ENCODE measurements around the gene TASP1. TPM values are rescaled to one million over a fixed set of nuclear protein-coding genes. Genes with fewer than 3 reads are reported as not detected.

TASP1 gene
- total RNA-seq, 1 donor from 2014 or later, result 5.5 TPM

- H3K27me3 ChIP-seq (ENCODE audit: low read depth), result no peaks in the 10 kb centered on the region
- TF ChIP-seq CTCF (IDR thresholded peaks at IDR 0.05; ENCODE audit: borderline replicate concordance), result no peak
- no peak overlapping the region for H3K27ac ChIP-seq (replicated peaks)
- H3K36me3 ChIP-seq, result peaks cover 23% of the 10 kb centered on the region
- peaks cover 4% of the 10 kb centered on the region for H3K4me1 ChIP-seq
- no peaks in the 10 kb centered on the region for H3K9me3 ChIP-seq (replicated peaks)
- intact Hi-C loops (cut with micrococcal nuclease), result no loop called here
- DNase-seq, result no peak
- H3K4me3 ChIP-seq, result no peak overlapping the region
Measured at GRCh38 chr20:13428684-13429083, 210.0 kb downstream of the TASP1 start.

DNA sequence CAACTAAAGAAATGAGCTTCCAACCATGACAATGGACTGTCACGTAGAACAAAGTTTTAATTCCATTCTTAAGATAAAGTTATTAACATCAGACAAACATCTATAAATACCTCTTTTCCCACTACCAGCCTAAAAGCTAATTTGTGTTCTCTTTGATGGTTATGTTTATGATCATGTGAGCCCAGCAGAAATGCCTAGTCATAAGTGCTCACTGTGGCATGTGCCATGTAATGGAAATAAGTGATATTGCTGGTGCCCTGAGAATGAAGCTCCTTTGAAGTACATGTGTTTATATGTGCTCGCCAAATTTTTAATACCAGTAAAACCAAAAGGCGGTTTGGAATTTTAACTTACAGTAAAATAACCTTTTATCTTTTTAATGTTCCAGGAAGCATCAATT lies 211.9 kb downstream of the TASP1 start:
- no peak for DNase-seq
- no peak overlapping the region for H3K27ac ChIP-seq (replicated peaks)
- H3K9me3 ChIP-seq (replicated peaks), result no peaks in the 10 kb centered on the region
- no peak overlapping the region for H3K4me3 ChIP-seq
- no peaks in the 10 kb centered on the region for H3K27me3 ChIP-seq (ENCODE audit: low read depth)
- no peak for TF ChIP-seq CTCF (IDR thresholded peaks at IDR 0.05; ENCODE audit: borderline replicate concordance)
- intact Hi-C loops (cut with micrococcal nuclease), result no loop called here
- peaks cover 9% of the 10 kb centered on the region for H3K36me3 ChIP-seq
- H3K4me1 ChIP-seq, result peaks cover 4% of the 10 kb centered on the region

- Histone ChIP-seq H3K36me3 (peaks cover 9% of the 10 kb centered on the region), H3K27ac (replicated peaks) (no peak overlapping the region), H3K9me3 (replicated peaks) (no peaks in the 10 kb centered on the region), H3K27me3 (ENCODE audit: low read depth) (no peaks in the 10 kb centered on the region), H3K4me1 (peaks cover 4% of the 10 kb centered on the region), H3K4me3 (no peak overlapping the region)
- DNase-seq, result no peak
- no peak for TF ChIP-seq CTCF (IDR thresholded peaks at IDR 0.05; ENCODE audit: borderline replicate concordance)
- intact Hi-C loops (cut with micrococcal nuclease), result no loop called here
Measured at GRCh38 chr20:13425381-13426135, 213.2 kb downstream of the TASP1 start.

GRCh38 chr20:13424174-13424833 lies 214.4 kb downstream of the TASP1 start:
- no peak for TF ChIP-seq CTCF (IDR thresholded peaks at IDR 0.05; ENCODE audit: borderline replicate concordance)
- H3K27ac ChIP-seq (replicated peaks), result no peak overlapping the region
- no peak for DNase-seq
- H3K9me3 ChIP-seq (replicated peaks), result no peaks in the 10 kb centered on the region
- no peak overlapping the region for H3K4me3 ChIP-seq
- H3K36me3 ChIP-seq, result no peaks in the 10 kb centered on the region
- peaks cover 4% of the 10 kb centered on the region for H3K4me1 ChIP-seq
- intact Hi-C loops (cut with micrococcal nuclease), result no loop called here
- H3K27me3 ChIP-seq (ENCODE audit: low read depth), result no peaks in the 10 kb centered on the region

DNA sequence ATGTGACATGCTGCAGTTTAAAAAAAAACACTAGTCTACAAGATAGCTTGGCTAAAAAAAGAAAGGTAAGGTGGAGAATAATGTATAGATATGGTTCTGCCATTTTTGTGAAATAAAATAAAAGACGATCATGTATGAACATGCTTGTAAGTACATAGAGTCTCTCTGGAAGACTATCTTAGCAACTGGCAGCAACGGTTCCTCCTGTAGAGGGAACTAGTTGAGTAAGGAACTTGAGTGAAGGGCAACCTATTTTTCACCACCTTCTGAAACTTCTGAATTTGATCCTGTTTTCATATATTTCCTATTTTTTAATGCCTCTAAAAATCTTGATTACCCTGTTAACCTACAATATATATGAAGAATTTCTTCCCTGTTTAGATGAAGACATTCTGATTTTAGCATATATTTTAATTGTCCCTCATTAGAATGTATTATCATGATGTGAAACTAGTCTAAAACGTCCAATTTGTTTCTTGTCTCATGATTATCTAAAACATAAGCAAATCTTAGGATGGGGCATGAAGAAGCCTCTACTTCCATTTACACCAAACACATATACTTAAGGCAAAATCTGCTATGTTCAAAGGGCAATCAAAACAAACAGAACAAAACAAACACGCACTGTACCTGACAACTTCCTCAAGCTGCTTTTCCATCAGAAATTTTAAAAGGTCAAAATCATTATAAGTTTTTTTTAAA lies 215.1 kb downstream of the TASP1 start:
- no peak for DNase-seq
- no peak for TF ChIP-seq CTCF (IDR thresholded peaks at IDR 0.05; ENCODE audit: borderline replicate concordance)
- Histone ChIP-seq H3K4me1 (peaks cover 4% of the 10 kb centered on the region), H3K27me3 (ENCODE audit: low read depth) (no peaks in the 10 kb centered on the region), H3K9me3 (replicated peaks) (no peaks in the 10 kb centered on the region), H3K36me3 (no peaks in the 10 kb centered on the region), H3K27ac (replicated peaks) (no peak overlapping the region), H3K4me3 (no peak overlapping the region)
- intact Hi-C loops (cut with micrococcal nuclease), result no loop called here
